ENCODE data around the gene HDAC9.

HDAC9 gene

DNA sequence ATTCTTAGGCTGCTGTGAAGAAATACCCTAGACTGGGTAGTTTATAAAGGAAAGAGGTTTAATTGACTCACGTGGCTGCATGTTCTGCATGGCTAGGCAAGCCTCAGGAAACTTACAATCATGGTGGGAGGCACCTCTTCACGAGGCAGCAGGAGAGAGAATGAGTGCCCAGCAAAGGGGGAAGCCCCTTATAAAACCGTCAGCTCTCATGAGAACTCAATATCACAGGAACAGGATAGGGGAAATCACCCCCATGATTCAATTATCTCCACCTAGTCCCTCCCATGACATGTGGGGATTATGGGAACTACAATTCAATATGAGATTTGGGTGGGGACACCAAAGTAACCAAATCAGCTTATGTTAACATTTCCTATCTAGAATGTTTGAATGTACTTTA is 362.7 kb downstream of the HDAC9 start:
- DNase-seq, result no peak

DNA sequence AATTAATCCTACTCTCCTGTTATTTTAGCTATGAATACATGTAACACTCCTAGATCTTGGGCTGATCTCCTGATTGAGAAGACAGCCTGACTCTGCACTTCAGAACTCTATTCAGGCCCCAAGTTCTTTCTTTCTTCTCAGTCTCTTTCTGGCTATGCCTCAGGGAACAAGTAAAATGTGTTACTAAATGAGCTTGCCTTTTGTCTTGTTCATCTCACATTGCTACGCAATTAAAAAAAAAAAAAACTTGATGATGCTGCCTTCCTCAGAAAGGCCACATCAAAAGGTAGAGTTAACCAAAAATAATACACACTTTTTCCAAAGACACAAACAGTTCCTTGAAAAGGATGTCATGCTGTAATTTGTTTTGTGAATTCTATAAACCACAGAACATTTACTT is 363.8 kb downstream of the HDAC9 start:
- no peak for DNase-seq

DNA sequence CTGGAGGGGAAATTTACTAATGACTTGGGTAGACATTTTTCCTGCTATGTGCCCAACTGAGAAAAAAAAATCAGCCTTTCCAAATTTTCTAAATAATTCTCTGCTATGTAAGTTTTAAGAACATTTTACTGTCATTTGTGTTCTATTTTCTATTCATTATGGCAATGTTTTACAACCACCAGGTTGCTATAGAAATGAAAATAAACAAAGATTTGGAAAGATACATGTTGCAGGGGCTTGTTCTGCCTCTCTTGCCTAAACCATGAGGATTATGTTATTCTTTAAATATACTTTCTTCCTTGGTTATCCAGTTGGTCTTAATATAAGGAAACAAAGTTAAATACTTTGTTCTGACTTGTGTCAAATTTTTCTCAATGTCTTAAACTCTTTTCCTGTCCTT is 364.7 kb downstream of the HDAC9 start:
- no peak for DNase-seq

DNA sequence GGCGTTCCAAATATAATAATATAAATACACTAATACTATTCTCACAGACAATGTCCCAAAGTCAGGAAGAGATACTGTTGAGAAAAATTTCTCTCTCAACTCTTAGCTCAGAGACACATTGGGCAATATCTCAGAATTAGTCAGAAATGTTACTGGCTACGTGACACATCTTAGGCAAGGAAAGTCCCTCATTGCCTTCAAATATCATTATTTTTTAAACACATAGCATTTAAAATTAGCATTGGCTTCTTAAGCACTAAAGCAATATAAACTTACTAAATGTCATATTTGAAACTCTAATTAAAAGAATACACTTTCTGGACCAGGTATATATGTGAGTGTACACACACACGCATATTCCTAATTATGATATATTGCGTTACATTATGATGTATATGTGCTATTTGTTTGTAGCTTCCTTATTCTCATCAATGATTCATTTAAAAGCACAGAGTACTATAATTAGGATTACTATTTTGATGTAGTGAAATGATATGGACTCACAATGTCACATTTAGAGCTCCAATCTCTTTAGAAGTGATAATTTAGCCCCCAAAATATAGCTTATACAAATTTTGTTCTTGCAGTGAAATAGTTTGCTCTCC is 366.1 kb downstream of the HDAC9 start:
- no peak for DNase-seq

DNA sequence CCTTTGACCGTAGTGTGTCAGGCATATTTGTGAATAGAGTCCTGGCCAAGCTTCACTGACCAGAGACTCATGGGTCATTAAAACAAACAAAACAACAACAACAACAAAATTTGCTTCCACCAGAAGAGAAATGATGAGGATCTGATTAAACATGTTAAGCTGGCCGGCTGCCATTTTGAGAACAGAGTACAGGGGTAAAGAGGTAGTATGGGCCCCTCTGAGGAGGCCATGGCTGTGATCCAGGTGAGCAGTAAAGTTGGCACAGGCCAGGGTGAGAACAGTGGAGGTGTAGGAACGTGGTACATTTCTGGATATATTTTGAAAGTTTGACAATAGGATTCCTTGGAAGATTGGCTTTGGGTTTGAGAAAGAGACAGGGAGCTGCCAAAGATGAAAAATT is 369.4 kb downstream of the HDAC9 start:
- no peak for DNase-seq

DNA sequence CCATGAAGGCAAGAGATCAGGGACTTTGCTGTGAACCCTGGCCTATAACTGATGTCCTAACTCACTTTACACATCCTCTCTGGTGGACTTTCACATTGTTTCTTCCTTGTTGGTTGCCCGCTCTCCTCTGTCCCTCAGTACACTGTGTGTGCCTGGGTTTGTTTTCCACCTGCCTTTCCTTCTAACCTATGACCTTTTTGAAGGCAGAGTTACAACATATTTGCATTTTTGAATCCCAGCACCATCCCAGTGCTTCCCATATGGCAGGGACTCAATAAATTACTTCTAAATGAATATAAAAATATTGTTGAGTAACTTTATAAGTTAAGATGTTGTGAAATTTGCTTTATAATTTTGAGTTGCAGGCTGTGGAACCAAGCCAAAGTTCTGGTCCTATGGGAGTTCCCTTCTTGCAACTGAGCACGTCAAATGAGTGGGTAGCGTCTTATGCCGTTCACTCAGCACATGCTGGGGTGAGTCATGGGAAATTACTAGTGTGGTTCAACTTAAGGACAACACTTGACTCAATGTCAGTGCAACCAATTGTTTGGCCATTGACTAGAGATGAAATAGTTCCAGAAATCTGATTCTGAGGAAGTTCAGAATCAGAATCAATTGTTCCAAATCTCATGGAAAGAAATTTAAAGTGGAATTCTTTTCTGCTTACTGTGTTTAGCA is 370.9 kb downstream of the HDAC9 start:
- no peak for DNase-seq

DNA sequence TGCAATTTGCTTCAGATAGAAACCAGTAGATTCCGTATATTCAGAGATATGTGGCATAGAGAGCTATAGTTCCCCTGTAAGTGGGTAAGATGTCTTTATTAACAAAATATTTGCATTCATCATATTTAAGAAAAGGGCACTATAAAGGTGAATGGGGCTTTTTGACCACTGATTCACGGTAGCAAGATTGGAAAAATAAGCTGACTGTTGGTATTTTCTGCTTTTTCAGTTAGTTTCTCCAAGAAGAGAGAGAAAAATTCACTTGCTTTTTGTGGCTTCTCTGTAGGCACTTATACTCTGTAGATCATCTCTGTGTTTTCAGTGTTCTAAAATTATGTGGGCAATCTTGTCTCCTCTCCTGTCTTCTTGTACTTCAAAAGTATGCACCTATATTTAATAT is 376.8 kb downstream of the HDAC9 start:
- DNase-seq, result no peak

DNA sequence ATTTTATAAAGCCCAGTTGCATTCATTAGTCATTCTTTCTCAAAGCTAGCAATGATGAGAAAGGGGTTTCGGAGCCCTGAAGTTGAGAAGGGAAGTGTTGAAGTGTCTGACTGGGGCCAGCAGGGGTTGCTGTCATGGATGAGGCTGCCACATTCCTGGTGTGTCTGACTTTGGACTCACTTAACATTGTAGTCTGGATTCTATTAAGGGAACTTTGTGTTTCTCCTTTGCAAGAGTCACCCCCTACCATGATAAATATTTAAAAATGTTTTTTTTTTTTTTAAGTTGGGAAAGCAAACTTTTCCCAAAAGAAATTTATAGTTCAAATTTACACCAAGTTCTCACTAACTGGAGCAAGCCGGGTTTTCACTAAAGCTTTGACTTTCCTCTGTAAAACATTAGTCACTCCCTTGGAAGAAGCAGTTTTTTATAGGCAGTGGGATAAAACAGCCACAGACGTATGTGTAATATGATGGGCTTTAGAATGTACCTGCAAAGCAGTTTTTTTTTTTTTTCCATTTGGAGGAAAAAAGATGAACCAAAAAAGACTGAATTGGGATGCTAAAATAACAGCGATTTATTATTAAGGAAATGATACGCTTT is 378.3 kb downstream of the HDAC9 start:
- no peak for DNase-seq

DNA sequence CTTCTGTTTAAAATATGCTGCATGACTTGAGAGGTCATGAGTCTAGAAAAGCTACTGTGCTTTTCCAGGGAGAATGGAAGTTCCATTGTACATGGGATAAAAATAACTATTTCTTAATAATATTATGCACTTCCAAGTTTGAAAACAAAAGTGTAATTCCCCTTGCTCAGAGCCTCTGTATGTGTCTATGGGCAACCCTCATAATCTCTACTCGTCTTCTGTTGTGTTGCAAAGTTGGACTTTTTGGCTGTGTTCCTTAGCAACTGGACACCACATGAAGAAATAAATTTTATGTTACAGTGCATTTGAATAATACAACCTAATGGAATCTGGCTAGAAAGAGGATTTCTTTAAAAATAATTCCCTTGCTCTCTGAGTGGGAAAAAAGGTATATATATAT is 379.3 kb downstream of the HDAC9 start:
- no peak for DNase-seq

DNA sequence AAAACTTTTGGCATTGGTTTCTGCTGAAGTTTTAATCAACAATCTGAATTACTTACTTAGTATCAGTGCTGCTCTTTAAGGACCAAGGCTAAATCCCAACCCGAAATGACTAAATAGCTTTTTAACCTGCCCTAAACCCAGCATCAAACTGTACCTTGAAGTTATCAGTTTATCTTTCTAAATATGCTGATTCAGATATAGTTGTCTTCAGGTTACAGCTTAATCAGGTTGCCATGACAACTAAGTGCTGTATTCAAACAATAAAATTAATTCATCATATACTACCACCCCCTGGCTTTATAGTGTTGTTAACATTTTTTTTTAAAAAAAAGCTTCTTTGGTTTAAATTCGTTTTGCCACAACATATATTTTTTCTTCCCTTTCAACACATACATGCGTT is 382.3 kb downstream of the HDAC9 start:
- no peak for DNase-seq

DNA sequence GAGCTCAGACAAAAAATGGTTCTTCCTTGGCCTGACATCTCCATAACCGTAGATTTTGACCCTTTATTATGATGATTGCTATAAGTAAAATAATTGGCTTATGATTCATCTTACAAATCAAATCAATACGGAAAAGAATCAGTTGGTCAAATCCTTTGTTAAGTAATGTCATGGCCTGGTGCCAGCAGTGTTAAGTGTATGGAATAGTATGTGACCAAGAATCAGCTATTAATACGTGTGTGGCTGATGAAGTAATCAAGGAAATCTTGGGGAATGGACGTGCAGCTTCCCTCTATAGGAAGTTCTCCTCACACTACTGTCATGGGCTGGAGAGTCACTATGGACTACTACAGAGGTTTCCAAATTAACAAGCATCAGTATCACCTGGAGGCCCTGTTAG is 391.3 kb downstream of the HDAC9 start:
- no peak for DNase-seq

DNA sequence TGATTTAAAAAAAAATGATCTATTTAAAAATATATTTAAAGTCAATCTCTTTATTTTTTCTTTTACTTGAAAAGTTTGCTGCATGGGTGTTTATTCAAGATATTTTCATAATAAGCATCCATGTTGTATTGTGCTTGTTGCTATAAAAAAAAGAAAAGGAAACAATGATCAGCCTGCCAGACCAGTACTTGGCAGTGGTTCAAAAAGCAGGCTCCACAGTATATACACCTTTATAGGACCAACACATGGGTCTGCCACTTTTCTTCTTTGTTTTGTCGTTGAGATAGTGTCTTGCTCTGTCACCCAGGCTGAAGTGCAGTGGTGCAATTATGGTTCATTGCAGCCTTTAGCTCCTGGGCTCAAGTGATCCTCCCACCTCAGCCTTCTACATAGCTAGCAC is 393.9 kb downstream of the HDAC9 start:
- DNase-seq, result no peak

DNA sequence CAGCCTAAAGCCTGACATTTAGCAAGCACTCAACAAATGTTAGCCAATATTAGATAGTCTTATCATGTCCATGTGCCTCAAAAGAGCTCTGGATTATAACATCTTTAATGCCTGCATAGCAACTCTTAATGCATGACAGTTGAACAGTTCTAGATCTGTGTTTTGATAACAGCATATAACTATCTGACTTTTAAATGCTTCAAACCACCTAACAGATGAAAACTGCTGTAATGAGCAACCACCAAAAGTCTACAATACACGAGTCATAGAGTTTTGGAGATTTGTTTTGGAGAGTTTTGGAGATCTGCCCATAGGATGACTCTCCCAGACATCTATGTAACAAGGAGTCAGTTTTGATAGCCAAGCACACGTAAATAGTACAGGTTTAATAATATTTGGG is 394.6 kb downstream of the HDAC9 start:
- no peak for DNase-seq

DNA sequence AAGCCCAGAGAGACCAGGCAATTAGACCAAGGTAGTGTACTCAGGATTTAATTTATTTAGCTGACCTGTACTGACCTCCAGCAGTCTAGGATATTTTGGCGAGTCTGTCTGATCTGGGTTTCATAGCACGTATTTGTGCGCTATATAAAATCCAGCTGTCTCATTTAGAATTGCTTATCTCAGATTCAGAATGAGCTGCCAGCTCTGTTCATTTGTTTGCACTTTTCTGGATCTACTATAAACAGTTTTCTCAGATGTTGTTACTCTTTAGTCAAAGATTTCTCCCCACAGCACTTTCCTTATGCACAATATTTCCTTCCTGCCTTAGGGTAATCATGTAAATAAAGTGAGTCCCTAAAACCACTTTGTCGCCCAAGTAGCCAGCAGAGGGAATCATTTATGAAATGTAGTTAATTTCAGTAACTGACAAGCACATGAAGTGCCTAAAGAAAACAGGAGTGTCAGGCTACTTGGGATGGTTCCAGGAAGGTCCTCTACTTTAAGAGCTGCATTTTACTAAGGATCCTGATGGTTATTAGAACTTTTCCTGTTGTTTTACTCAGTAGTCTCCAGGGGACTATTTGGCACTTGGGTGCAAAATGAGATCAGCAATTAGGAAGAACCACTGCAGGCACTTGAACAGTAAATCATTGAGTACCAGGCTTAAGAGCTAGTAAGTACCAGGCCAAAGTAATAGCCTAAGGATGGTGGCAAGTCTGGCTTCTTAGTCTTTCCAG is 395.5 kb downstream of the HDAC9 start:
- DNase-seq, result no peak

DNA sequence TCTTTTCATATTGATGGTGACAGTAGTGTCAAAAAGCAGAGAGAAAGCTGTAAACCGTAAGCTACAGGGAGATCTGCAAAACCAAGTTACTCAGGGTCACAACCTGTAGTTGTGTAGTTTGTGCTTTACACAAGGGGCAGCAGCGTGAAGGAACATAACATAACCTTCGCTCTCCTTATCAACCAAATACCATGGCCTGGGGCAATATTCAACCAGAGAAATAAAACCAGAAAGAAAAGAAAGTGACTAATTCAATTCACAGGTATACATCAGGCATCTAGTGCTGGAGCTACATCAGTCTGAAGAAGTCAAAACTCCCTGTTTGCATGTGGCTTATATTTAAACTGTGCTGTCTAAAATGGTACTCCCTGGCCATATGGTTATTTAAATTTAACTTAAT is 397.6 kb downstream of the HDAC9 start:
- DNase-seq, result no peak

DNA sequence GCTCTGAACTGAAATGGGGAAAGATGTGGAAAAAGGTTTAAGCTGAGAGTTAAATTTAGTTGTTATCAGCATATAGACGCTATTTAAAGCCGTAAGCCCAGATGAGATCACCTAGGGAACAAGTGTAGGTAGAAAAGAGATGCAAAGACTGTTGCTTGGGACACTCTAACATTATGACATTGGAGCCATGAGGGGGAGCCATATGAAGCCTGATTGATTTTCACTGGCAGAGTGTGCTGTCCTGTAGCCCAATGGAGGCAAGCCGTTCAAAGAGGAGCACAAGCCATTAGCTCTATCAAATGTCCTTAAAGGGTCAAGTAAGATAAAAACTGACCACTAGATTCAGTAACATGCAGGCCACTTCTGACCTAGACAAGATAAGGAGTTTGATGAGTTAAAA is 398.6 kb downstream of the HDAC9 start:
- DNase-seq, result no peak

DNA sequence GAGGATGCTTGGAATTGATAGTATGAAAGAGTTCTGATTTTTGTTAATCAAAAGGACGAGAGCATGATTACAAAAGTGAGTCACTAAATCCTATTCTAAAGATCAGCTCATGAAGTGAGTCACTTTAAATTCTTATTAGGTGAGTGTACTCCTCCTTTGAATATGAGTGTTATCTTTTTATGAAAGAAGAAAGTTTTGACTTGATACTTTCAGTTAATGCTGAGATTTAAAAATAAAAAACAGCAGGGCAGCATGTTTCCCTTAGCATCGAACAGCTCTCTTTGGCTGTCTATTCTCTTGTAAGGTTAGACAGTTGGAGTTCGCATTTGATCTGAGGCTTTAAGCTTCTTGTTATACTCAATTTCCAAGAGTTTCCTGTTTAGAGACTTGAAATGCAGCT is 399.9 kb downstream of the HDAC9 start:
- DNase-seq, result no peak

DNA sequence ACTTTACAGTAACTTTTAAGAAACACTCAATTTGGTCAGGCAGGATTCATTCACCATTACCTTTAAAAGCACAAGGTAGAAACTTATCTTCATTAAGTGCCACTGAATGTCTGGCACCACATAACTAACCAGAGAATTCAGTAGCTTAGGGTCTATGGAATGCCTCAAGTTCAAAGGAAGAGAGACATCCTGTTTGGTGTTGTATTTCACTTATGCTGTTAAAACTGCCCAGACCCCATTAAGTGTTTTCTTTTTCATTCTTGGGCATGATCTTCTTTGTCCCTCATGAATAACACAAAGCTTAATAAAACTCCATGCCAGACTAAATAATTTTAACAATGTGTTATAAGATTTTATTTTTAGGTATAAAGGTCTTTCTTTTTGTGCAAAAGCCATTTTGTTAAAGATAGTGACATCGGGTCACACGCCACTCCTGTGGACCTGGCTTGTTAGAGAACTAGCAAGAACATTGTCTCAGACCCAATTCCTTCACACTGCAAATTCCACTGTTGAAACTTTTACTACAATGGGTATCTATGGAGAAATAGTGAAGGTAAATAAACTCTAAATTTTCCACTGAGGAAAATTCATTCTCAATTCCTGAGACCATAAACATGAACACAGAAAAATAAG is 400.9 kb downstream of the HDAC9 start:
- no peak for DNase-seq

DNA sequence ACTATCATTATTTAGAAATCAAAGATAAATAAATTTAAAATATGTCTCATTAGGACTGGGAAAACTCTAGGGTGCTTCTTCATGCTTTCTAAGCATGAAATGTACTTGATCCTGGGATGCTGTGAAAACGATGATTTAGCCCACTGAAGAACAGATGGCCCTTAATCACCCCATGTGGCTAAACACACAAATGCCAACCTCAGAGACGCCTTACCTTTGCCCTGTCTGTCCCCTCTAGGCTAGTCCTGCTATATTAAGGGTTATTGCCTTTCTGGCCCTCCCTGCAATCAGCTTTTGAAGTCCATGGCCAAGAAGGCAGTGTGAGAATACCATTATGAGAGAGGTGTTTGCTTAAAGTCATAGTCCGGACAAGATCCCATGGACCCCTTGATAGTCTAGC is 404.7 kb downstream of the HDAC9 start:
- DNase-seq, result no peak

DNA sequence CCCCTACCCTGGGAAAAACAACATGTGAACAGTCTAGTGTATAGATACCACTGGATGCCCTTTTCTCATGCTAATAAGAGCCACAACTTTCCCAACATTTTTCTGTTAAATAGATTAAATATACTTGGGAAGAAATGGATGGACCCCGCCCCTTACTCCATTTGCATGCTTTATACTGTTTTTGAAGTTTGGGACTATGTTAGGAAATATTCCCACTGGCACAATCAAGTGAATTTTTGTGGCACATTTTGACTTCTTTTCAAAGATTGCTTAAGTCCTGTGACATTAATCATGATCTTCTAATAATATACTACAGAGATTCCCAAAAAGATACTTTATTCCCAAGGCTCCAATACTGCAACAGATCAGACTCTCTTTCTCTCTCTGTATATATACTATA is 405.3 kb downstream of the HDAC9 start:
- no peak for DNase-seq

DNA sequence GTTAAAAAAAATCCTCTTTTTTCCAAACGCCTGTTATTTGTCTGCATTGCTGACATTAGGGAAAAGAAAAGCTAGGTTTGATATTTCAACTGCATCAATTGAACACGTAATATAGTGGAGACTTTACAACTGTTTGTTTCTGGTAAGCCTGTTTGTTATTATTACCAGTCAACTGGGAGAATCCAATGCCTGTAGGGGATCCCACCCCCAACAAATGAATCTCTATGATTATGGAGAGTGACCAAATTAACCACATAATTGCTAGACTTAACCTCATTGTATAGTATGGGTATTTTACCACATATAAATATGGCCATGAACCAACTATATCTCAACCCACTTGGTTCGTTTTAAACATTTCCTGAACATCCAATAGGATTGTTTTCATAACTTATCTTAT is 405.8 kb downstream of the HDAC9 start:
- DNase-seq, result no peak

DNA sequence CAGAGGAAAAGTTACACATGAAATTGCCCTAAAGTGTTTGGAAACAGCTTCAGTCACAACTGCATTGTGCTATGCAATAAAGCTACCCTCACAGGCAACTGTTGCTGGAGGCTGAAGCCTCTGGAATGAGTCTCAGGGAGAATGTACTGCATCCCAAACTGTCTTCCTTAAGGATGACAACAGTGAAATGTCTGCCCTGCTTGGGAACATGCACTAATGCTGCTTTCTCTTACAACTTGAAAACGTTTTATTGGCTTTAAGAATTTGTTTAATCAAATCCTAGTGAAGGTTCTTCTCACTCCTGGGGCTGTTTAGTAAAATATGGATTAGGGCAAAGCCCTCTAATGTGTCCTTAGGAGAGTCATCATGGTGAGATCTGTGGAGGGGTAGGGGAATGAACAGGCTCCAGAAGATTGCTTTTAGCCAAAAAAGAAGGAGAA is 406.5 kb downstream of the HDAC9 start:
- peak; percentile 43 for DNase-seq

DNA sequence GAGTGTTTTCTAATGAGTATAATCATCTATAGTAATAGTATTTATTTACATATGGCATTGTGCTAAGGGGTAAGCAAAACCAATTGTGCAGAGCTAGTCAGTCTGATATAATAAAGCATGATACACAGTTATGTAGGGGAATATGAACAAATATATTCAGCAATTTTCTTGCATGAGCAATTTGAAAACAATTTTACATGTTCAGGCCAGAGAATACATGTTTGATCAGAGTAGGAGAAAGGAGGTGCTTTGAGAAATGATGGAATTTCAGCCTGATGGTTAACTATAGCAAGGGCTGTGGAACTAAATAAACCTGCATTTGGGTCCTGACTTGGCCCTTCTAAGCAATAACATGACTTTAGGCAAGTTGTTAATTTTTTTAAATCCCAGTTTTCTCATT is 407.3 kb downstream of the HDAC9 start:
- DNase-seq, result no peak

DNA sequence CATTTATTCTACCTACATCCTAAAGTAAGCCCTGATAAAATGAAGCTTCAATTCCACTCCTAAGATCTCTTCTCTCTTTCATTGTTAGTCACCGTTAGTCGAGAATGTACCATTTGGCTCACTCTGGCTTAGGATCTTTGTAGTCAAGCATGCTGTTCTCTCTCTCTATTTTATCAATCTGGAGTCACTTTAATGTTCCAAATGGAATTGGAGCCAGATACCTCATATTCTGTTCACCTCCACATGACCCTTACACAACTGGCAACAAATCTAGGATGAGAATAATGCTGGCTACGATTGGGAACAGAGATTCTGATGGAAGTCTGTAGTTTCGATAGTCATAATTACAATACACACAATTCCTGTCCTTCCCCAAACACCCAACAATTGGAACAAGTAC is 408.1 kb downstream of the HDAC9 start:
- no peak for DNase-seq
